GM19025 (cell line): ENCODE results near the gene COBL.

Experiments
- ATAC-seq: cut with Tn5 transposase; IDR thresholded peaks from one replicate; pipeline ENCODE4 v1.9.1; 2021; ENCODE audit warnings: mild to moderate bottlenecking, low read depth, moderate library complexity; ENCODE audit not compliant: unreplicated experiment

Gene COBL

DNA sequence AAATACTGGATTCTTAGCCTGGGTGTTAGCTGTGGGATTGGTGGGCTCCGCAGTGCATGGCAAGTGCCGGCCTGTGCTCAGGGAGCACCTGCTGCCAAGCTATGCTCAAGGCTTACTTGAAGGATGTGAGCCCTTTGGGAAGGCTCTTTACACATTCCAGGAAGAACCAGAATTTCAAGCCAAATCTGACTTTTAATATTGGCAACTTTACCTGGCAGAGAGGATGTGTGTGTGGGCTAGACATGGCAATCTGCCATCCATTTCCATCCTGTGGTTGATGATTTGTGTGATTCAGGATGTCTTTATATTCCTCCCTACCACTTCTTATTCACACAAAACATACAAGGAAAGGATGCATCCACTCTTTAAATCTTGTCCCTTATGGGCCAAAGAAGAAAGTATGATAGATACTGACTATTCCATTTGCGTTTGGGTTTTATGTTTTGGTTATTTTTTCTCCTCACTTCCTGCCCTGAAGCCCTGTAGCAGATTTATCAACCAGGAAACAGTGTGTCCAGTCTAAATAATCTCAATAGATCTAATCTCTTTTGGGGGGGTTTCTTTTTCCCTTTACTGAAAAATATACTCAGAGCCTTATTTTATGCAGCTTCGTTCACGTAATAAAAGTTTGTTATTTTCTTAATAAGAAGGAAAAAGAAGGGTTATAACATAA, 247.1 kb downstream of the COBL start:
- ATAC-seq = no peak

DNA sequence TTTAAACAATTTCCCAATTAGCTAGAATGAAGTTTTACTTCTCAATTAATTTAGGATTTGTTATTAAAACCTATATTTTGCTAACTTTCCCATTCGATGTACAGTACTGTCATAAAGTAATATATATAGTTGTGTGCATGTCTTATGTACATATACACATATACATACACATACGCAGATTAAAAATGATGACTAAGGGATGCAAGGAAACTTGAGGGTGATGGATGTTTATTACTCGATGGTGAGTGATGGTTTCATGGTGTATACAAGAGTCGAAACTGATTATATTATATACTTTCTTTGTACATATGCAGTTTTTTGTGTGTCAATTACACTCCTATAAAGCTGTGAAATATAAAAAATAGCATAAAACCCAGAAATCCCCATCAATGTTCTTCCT, 248.2 kb downstream of the COBL start:
- ATAC-seq = no peak

DNA sequence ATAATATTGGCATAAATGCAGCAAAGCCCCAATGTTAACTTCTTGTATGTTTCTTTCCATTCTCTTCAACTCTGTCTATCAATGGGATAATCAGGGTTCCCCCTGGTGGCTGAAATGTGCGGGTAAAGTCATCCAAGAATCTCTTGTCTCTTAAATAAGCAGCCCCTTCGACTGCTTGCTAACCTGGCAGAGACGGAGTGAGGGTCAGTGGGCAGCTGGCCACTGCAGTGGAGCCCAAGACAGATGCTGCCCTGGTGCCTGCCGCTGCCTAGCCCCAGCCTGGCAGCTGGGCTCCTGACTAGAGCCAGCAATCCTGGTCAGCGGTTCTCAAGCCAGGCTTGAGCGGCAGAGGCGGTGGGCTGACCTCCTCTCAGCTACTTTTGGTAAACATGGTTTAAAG, 248.9 kb downstream of the COBL start:
- ATAC-seq = no peak

DNA sequence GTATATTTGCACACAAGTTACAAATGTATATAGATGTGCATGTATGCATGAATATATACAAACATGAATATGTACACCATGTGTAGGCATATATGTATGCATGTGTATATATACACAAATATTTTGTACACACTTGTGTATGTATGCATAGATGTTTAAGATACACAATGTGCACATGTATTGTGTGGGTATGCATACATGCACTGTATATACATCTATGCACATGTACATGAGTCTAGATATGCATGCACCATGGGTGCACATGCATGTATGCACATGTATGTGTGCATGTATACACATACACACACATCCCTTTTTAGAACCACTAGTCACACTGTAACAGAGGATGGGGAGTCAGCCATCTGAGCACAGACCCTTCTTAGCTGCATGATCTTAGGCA, 249.4 kb downstream of the COBL start:
- no peak for ATAC-seq

DNA sequence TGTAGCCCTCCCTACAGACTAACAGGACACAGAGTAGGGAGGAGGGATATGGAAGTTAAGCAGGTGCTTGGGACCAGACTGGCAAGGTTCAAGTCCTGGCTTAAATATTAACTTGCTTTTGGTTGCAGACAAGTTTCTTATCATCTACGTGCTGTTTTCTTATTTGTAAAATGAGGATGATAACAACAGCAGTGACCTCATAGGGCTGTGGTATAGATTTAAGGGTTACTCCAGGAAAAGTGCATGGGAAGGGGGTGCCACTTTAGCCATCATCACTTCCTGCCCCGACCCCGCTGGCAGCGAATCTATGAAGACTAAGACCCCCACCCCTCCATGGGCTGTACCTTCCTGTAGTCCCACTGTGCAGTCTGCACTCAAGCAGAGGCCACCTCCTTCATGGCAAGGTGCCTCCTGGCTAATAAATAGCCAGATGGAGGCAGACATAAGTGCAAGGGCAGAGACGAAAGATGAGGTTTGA, 250.2 kb downstream of the COBL start:
- ATAC-seq = no peak

DNA sequence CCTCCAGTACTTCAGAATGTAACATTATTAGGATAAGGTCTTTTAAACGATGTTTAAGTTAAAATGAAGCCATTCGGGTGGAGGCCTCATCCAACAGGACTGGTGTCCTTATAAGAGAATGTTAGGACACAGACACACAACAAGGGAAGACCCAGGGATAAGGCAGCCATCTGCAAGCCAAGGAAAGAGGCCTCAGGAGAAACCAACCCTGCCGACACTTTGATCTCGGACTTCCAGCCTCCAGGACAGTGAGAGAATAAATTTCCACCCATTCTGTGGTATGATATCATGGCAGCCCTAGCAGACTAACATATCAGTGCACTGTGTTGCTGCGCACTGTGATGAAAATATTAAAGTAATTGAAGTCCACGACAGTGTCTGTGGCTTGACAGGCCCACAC, 250.8 kb downstream of the COBL start:
- no peak for ATAC-seq

DNA sequence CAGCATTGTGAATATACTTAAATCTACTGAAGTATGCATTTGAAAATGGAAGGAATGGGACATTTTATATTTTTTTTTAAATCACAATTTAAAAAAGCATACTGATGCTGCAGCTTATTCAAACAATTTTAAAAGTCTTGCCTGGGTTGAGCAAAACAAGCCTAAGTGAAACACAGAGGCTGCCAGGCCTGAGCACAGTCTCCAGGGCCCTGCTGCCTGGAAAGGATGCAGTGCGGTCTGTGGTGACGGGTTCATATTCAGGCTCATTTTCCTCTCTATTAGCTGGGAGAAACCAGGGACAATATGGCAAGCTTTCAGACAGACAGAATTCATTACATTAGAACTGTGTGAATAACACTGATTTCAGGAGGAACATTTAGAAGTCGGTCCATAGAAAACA, 251.9 kb downstream of the COBL start:
- ATAC-seq = no peak

DNA sequence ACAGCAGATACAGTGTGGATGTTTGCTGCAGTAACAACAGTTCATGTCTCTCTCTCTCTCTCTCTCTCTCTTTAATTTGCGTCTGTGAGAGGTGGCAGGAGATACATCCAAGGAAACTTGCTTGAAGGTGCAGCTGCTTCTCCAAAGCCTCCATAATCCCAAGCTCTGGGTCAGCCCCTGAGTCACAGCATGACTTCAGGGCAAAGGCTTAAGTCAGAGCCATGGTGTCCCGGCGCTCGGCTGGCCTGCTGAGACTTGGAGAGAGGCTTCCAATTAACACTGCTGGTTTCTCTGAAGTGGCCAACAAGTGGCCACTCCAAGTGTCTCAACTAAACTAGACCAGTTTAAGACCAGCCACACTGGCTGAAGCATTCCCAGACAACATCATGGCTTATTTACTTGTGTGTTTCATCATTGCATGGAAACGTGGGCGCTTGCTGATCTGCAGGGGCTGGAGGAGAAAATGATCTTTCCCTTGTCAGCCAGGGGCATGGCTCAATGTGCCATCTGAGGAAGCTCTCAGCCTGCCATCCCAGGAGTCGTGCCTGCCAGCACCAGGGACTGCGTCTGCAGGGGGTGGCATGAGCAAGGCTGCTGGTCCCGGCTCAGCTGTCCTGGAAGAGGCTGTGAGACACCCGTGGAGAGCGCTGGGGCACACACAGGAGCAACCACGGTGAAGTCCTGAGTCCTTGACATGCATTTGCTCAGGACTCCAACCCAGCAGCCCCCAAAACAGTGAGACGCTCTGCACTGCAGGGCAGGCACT, 254.2 kb downstream of the COBL start:
- ATAC-seq = no peak

DNA sequence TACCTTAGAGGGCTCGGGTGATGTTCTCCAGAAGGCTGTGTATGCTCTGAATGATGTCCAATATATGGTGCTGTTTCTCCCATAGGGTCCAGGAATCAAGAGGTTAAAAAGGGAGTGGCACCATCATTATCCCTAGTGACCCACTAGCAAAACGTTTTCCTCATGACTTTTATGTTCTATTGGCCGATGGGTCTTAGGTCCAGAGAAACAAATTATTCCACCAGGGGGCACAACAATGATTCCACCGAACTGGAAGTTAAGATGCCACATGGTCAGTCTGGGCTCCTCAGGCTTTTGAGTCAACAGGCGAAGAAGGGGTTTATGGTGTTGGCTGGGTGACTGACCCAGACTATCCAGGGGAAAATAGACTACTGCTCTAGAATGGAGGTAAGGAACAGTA, 256.1 kb downstream of the COBL start:
- no peak for ATAC-seq

DNA sequence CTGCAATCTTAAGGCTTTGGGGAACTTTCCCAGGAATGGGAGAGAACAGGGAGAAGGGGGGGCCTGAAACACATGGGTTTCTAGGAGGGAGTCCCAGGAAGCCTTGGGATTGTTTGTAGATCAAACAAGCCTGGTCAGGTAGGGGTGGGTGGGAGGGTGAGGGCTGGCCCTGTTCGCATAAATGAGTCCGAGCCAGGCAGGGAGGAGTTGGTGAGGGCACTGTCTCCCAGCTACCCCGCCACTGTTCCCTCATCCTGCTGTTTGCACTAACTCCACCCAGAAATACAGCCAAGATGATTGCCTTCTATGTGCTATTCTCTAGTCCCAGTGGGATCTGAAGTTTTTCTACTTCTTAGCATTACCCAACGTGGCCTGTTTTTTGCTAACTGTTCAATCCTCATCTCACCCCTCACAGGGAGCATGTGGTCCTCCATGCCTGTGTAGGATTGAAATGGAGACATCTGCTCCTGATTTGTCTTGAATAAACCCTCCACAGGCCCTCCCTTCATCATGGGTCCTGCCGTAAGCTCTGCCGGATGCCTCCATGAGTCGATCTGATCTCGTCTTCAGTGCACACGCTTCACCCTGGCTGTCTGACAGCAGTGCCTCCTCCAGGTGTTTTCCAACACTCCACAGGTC, 257.0 kb downstream of the COBL start:
- no peak for ATAC-seq

DNA sequence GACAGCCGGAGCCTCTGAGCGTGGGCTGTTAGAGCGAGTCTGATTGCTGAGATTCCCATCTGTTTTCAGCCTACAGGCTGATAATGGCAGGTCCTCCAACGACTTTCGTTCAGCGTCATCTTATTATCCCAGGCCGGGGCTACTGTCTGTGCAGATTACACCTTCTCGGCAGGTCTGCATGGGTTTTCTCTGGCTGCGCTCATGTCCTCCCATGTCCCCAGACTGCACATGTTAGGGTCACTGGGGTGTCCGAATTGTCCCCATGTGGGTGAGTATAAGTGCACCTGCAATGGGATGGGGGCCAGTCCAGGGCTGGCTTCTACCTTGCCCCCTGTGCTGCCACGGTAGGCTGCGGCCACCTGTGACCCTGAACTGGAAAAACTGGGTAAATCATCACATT, 257.8 kb downstream of the COBL start:
- ATAC-seq = no peak

DNA sequence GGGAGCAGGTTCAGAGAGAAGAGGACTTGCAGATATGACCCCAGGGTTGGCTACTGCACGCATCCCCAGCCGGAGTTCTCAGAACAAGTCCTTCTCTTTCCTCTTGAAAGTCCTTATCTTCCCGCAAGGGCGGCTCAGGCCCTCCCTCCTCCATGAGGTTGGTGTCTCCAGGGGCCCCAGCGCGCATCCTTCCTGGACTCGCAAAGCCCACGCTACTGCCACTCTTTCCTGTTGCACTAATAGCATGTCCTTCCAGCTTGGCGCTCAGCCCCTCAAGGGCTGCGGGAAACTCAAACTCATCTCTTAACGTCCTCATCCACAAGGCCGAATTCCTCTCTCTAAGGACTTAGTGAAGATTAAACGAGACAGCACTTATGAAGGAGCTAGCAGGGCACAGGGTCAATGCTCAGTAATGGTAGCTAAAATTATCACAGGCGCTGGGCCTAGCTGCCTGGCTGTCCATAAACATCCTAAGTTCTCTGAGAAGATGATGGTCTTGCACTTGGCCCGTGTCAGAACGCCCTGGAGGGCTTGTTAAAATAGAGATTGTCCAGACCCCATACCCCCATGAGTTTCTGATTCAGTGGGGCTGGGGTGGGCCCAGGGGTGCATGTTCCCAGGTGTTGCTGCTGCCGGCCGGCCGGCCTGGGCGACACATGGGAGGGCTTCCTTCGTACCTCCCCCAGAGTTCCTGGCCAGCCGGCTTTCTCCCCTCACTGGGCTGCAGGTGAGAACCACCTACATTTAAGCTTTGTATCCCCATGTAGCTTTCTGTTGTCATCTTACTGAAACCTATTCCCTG, 261.4 kb downstream of the COBL start:
- no peak for ATAC-seq

DNA sequence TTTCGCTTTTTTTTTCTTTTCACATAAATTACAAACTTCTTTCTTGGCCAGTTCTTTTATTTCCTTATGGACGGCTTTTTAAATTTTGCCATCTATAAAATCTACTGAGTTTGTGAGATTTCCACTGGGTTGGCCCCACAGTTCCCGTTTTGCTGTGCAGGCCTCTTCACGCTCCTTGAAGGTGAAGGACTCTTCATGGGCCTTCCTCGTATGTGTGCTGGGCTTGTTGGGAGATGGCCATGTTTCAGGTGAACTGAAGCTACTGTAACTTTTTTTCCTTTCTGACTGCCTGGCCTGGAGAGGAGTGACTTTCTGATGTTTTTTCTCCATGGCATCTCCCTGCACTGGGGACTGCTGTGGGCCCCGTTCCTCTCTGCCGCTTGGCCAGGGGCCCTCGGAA, 262.4 kb downstream of the COBL start:
- ATAC-seq = no peak

DNA sequence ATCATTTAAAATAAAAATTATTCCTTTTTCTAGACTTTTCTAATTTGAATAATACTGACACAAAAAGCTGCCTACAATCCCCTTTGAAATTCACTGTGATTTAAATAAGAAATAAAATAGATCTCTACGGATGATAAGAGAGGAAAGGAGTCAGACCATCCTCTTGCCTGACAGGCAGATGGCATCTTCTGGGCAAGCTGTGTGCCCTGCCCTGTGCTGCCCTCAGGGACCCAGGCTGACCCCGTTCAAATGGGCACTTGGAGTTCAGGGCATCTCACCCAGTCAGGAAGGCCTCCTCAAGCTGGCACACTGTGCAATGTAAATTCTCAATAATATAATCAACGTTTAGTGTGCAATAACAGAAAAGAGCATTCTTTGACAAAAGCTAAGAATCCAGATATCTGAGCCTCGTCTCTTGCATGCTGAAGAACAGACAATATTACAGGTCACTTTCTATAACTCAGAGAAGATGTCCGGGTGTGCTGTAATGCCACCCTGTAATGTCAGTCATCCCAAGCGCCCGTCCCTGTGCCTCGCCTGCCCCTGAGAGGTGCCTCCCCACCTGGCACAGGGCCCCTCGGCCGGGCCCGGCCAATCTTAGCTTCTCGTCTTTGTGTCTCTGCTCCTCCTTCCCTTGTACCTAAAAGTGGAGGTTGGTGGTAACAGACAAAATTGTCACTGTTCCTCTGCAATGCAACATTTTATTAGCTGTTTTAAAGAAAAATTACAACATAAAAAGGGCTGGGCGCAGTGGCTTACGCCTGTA, 263.3 kb downstream of the COBL start:
- no peak for ATAC-seq

DNA sequence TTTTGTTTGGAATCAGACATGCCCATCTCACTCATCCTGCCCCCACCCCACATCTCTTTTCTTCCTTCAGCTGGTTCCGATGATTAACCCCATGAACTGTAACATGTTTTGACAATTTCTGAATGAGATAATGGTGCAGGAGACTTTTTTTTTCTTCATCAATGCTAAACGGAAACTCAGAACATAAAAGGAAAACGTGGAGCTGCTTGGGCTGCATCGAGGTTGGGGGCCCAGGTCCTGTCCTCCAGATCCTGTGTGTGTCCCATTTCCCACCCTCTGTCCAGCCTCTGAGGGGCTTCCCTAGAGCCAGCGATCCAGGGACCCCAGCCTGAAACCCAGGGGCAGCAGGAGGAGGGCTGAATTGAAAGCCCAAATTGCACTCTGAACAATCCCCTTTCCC, 270.1 kb downstream of the COBL start:
- no peak for ATAC-seq

DNA sequence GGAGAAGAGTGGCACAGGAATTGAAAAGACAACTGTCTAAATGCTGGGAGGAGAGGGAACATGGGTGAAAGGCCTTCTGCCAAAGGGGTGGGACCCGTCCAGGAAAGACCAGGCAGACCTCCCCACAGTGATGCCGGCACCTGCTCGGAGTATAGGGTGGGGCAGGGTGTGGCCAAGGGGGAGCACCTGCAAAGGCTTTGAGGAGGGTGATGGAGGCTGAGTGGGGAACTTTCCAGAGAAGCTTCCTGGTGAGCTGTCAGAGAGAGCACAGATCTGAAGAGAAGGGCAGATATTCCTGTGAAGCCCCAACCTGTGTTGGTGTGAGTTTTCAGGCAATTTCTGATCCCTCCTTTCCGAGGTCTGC, 270.5 kb downstream of the COBL start:
- no peak for ATAC-seq

DNA sequence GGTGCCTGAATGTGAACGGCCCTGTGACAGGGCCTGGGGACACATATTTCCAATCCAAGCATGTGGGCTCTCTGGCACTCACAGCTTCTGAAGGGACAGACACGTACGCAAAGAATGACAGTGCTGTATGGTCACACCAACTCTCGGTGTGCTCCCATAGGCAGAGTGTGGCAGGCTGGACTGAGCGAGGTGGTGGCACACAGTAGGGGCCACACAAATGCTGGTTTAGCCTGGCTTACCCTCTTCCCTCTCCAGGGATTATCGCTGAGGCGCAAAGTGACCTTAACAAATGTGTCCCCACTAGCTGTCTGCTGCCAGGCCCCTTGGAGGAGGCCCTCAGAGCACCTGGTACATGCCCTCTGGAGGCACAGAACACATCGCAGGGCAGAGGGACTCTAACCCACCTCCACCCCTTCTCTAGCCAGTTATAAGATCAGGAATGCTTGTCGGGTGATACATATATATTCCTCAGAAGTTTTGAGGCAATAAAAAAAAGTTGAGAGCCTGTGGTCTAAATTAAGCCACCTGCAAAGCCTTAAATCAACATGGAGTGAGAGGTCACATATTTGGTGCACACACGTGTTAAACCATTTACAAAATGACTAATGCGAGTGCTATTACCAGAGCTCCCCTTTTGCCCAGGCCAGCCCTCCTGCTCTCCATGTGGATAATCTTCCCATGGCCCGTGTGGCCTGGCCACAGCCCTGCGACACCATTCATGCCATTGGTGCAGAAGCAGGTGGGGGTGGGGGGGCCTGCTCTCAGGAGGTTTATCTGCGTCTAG, 271.1 kb downstream of the COBL start:
- ATAC-seq = no peak

DNA sequence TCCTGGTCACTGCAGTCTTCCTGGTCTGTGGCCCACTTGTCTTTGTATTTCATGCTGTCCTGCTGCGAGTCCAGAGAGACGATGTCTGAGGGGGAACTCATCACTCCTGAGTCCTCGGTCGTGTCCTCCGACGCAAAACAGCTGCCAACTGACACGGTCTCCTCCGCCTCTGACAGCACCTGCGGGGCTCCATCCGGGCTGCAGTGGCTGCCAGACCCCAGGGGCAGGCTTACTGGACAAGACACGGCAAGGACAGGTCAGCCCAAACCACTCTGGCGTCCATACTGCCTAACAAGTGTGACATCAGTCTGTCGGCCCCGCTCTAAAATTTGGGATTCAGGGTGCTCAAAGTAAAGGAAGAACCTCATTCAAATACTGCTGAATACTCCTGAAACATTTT, 273.1 kb downstream of the COBL start:
- ATAC-seq = no peak

DNA sequence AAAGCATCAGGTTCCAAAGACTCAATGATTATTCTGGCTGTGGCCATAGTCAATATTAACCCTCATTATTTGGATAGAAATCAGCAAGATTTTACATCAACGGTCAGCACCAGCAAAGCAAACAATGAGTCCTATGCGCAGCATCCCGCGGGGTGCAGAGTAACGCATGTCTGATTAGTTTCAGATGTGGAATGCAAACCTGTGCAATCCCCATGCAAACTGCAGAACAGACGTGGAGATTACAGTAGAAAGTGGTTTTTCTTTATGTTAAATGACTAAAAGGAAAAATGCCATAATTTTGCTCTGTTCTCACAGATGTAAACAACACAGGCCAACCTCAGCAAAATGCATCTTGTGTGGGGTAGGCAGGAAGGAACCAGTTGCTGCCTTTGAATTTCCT, 275.8 kb downstream of the COBL start:
- ATAC-seq = no peak

DNA sequence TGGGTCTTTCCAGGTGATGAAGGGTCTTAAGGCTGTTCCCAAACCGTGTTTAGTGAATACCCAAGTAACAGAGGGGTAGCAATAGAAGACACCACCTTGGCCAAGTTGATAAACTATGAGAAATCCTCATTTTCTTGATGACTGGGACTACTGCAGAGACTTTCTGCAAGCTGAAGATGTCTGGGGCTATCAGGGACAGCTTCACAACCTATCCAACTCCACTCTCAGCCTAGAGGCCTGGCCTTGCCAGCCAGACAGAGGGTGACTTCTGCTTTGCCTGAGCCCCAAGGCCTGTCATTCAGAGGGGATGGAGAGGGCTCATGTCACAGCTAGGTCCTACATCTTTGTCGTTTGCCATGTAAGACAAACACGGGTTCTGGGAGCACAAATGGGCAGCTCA, 278.0 kb downstream of the COBL start:
- no peak for ATAC-seq
